RWPE2 (cell line): ENCODE measurements around the gene ZNF438.
"Not testable (repeated sequence)": the region's sequence is repeated elsewhere in the genome, so short reads cannot be mapped to it uniquely, and the experiment has no call there.

Source experiments
- ATAC-seq: fragments of 200-7000 bp; cut with Tn5 transposase; 3 replicates; pipeline ENCODE4 v1.9.1; 2021; ENCODE audit warnings: low read depth
- DNase-seq: peaks from one replicate; pipeline ENCODE4 v3.0.0-alpha.2; 2020; ENCODE audit warnings: low spot score
- H3K27ac ChIP-seq: fragments of 450-650 bp; 2 replicates; pipeline ENCODE4 v1.5.1; 2017; ENCODE audit warnings: mild to moderate bottlenecking; ENCODE audit not compliant: poor library complexity, severe bottlenecking
- H3K27me3 ChIP-seq: fragments of 250-450 bp; sonication (Bioruptor Pico); 2 replicates; pipeline ENCODE4 v1.5.1; 2021; ENCODE audit warnings: mild to moderate bottlenecking, moderate library complexity; ENCODE audit not compliant: insufficient read depth, poor library complexity, severe bottlenecking
- H3K36me3 ChIP-seq: fragments of 250-450 bp; sonication (Bioruptor Pico); 2 replicates; pipeline ENCODE4 v1.5.1; 2020; ENCODE audit warnings: low read depth, mild to moderate bottlenecking, moderate library complexity
- H3K4me1 ChIP-seq: fragments of 250-450 bp; sonication (Bioruptor Pico); 2 replicates; pipeline ENCODE4 v1.5.1; 2021; ENCODE audit warnings: mild to moderate bottlenecking, moderate library complexity; ENCODE audit not compliant: insufficient read depth, poor library complexity, severe bottlenecking
- H3K4me3 ChIP-seq: fragments of 250-450 bp; sonication (Bioruptor Pico); 2 replicates; pipeline ENCODE4 v1.5.1; 2021; ENCODE audit warnings: mild to moderate bottlenecking, moderate library complexity; ENCODE audit not compliant: severe bottlenecking
- H3K9me3 ChIP-seq: fragments of 250-450 bp; sonication (Bioruptor Pico); 2 replicates; pipeline ENCODE4 v1.5.1; 2021; ENCODE audit warnings: mild to moderate bottlenecking, moderate library complexity; ENCODE audit not compliant: severe bottlenecking
- CTCF ChIP-seq: fragments of 450-650 bp; IDR thresholded peaks from one replicate; pipeline ENCODE4 v1.5.1; 2017; ENCODE audit warnings: mild to moderate bottlenecking, moderate library complexity; ENCODE audit not compliant: poor library complexity, severe bottlenecking

Gene ZNF438

DNA sequence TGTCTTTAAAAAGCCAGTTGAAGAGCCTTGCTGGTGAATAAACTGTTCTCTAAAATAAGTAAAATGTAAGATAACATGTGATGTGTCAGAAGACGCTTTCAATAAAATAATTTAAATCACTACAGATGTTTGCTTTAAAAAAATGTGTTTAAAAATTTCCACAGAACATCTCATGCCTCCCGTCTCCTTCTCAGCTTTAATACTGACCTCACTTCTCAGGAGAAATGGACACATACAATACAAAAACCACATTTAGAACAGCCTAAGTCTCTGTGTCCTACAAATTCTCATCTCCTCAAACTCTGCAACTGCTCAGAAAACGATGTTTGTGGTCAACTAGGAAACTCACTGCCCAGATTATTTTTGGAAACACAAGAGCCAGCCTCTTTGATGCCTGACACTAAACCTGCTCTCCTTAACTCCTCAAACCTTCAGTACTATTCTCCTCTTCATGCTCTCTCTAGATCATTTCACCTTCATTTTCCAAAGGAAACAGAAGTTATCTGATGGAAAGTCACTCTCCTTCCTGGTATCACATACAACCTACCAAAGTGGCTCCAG, 120.3 kb downstream of the ZNF438 start:
- no peaks in the 10 kb centered on the region for H3K9me3 ChIP-seq
- H3K4me3 ChIP-seq, result no peak overlapping the region
- no peak for ATAC-seq
- no peaks in the 10 kb centered on the region for H3K36me3 ChIP-seq
- no peak for TF ChIP-seq CTCF
- H3K27me3 ChIP-seq, result no peaks in the 10 kb centered on the region
- H3K27ac ChIP-seq, result no peak overlapping the region
- DNase-seq, result no peak
- peaks cover 6% of the 10 kb centered on the region for H3K4me1 ChIP-seq

DNA sequence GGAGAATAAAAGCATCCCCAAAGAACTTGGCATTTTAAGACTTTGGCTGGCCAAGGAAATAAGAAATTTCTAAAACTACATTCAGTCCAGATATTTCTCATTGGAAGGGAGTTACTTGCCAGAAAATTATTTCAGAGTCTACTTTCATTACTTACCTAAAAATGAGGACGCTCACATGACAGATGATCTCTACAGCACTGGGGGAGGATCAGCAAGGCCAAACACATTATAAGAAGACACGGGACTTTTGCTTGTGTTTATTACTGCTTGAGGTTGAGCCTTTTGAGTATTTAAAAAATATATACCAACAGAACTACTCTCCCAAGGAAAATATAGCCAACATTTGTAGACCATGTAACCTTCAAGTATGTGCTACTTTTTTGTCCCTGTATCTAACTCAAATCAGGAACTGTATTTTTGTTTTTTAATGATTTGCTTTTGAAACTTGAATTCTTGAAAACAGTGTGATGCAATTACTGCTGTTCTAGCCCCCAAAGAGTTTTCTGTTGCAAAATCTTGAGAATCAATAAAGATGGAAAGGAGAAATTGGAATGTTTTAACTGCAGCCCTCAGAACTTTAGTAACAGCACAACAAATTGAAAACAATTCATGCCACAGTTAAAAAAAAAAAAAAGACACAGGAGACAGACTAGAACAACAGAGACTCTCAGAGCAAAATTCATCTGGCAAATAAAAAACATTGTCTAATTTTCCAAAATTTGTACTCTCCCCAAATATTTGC, 128.1 kb downstream of the ZNF438 start:
- Histone ChIP-seq H3K9me3 (no peaks in the 10 kb centered on the region), H3K27ac (no peak overlapping the region), H3K36me3 (no peaks in the 10 kb centered on the region), H3K4me3 (no peak overlapping the region), H3K27me3 (no peaks in the 10 kb centered on the region), H3K4me1 (no peaks in the 10 kb centered on the region)
- ATAC-seq (no peak), DNase-seq (no peak)
- no peak for TF ChIP-seq CTCF

DNA sequence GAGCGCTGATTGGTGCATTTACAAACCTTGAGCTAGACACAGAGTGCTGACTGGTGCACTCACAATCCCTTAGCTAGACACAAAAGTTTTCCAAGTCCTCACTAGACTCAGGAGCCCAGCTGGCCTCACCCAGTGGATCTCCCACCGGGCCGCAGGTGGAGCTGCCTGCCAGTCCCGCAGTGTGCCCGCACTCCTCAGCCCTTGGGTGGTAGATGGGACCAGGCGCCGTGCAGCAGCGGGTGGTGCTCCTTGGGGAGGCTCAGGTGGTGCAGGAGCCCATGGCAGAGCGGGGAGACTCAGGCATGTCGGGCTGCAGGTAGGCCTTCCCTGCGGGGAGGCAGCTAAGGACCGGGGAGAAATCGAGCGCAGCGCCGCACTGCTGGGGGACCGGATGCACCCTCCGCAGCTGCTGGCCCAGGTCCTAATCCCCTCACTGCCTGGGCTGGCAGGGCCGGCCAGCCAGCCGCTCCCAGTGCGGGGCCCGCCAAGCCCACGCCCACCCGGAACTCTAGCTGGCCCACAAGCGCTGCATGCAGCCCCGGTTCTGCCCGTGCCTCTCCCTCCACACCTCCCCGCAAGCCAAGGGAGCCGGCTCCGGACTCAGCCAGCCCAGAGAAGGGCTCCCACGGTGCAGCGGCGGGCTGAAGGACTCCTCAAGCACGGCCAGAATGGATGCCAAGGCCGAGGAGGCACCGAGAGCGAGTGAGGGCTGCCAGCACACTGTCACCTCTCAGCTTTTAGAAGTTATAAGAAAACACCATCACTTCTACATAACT, 128.9 kb downstream of the ZNF438 start:
- H3K27me3 ChIP-seq, result no peaks in the 10 kb centered on the region
- no peaks in the 10 kb centered on the region for H3K9me3 ChIP-seq
- no peak for TF ChIP-seq CTCF
- H3K4me1 ChIP-seq, result no peaks in the 10 kb centered on the region
- no peak overlapping the region for H3K27ac ChIP-seq
- DNase-seq (no peak), ATAC-seq (no peak)
- no peak overlapping the region for H3K4me3 ChIP-seq
- no peaks in the 10 kb centered on the region for H3K36me3 ChIP-seq

DNA sequence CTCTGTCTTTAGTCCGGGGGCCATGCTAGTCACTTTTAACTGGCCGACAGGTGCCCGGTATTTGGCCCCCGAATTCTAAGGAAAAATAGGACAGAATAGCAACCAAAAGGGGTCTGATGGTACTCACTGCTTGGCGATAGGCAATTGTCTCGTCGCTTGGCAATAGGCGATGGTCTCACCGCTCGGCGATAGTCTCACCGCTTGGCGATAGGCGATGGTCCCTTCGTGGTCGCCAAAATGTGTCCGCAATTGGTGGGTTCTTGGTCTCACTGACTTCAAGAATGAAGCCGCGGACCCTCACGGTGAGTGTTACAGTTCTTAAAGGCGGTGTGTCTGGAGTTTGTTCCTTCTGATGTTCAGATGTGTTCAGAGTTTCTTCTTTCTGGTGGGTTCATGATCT, 130.2 kb downstream of the ZNF438 start:
- H3K27ac ChIP-seq, H3K27me3 ChIP-seq, H3K4me1 ChIP-seq, ATAC-seq, H3K36me3 ChIP-seq, DNase-seq, H3K9me3 ChIP-seq, H3K4me3 ChIP-seq: not testable (repeated sequence)

DNA sequence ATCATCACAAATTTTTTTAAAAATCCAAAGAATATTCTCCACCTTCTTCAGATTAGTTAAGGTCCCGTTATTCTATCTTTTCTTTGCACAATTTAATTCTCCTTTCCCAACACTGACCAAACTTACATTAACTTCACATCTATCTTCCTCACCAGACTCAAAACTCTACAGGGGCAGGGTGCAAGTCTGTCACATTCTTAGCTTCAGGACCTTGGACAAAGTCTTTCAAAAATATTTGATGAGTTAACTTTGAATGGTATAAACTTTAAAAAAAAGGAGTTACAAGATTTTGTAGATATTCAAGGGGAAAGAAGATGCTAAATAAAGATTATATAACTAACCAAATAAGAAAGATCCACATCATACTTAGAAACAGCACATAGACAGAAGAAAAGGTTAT, 132.7 kb downstream of the ZNF438 start:
- Histone ChIP-seq H3K27me3 (no peaks in the 10 kb centered on the region), H3K9me3 (no peaks in the 10 kb centered on the region), H3K4me3 (no peak overlapping the region), H3K36me3 (no peaks in the 10 kb centered on the region), H3K27ac (no peak overlapping the region), H3K4me1 (no peaks in the 10 kb centered on the region)
- DNase-seq (no peak), ATAC-seq (no peak)
- TF ChIP-seq CTCF, result no peak
